GM23338 (cell line): ENCODE results near the gene SORL1. TPM values are rescaled to one million over a fixed set of nuclear protein-coding genes. Genes with fewer than 3 reads are reported as not detected.

ENCODE experiments used
- ATAC-seq: fragments of 200-7000 bp; cut with Tn5 transposase; 3 replicates; pipeline ENCODE4 v1.9.1; 2020
- DNase-seq: peaks from one replicate; pipeline ENCODE4 v3.0.0-alpha.2; 2015; ENCODE audit warnings: low spot score
- H2AFZ ChIP-seq: fragments of 200-600 bp; sonication (generic); 2 replicates; pipeline ENCODE4 v1.8.0; 2016; ENCODE audit warnings: antibody characterized with exemption, mild to moderate bottlenecking, moderate library complexity
- H3F3A ChIP-seq: fragments of 200-600 bp; sonication (generic); replicated peaks from 2 replicates; pipeline ENCODE4 v1.8.0; 2017; ENCODE audit warnings: antibody characterized with exemption, mixed run types, low read depth
- H3K27ac ChIP-seq: fragments of 200-600 bp; sonication (generic); 2 replicates; pipeline ENCODE4 v1.6.1; 2016; ENCODE audit warnings: low read depth
- H3K27me3 ChIP-seq: fragments of 200-600 bp; sonication (generic); 2 replicates; pipeline ENCODE4 v1.8.0; 2016; ENCODE audit warnings: mild to moderate bottlenecking, mixed run types, moderate library complexity; ENCODE audit not compliant: insufficient read depth
- H3K36me3 ChIP-seq: fragments of 200-600 bp; sonication (generic); 2 replicates; pipeline ENCODE4 v1.8.0; 2016; ENCODE audit warnings: mild to moderate bottlenecking; ENCODE audit not compliant: insufficient read depth
- H3K4me1 ChIP-seq: fragments of 200-600 bp; sonication (generic); 2 replicates; pipeline ENCODE4 v1.8.0; 2016; ENCODE audit warnings: mild to moderate bottlenecking, moderate library complexity; ENCODE audit not compliant: insufficient read depth
- H3K4me2 ChIP-seq: fragments of 200-600 bp; sonication (generic); 2 replicates; pipeline ENCODE4 v1.7.1; 2017; ENCODE audit warnings: mixed run types
- H3K4me3 ChIP-seq: fragments of 200-600 bp; sonication (generic); 2 replicates; pipeline ENCODE4 v1.6.1; 2016; ENCODE audit warnings: mixed run types
- H3K79me2 ChIP-seq: fragments of 200-600 bp; sonication (generic); replicated peaks from 2 replicates; pipeline ENCODE4 v1.8.0; 2017; ENCODE audit warnings: mild to moderate bottlenecking; ENCODE audit not compliant: insufficient read depth
- H3K9me2 ChIP-seq: fragments of 200-600 bp; sonication (generic); 2 replicates; pipeline ENCODE4 v1.8.0; 2017; ENCODE audit not compliant: insufficient read depth
- H4K20me1 ChIP-seq: fragments of 200-600 bp; sonication (generic); replicated peaks from 2 replicates; pipeline ENCODE4 v1.8.0; 2017; ENCODE audit warnings: mild to moderate bottlenecking; ENCODE audit not compliant: insufficient read depth
- H3K27ac Mint-ChIP-seq: 2 replicates; pipeline ENCODE4 v1.8.0; 2020; ENCODE audit warnings: inconsistent platforms, mild to moderate bottlenecking, moderate library complexity, mixed read lengths
- H3K27me3 Mint-ChIP-seq: 3 replicates; pipeline ENCODE4 v1.8.0; 2022; ENCODE audit warnings: low read depth, mild to moderate bottlenecking, moderate library complexity, mixed read lengths, inconsistent platforms; ENCODE audit not compliant: insufficient read depth, poor library complexity
- H3K36me3 Mint-ChIP-seq: 3 replicates; pipeline ENCODE4 v1.8.0; 2021; ENCODE audit warnings: low read depth, mild to moderate bottlenecking, inconsistent platforms, moderate library complexity, mixed read lengths
- H3K4me1 Mint-ChIP-seq: 3 replicates; pipeline ENCODE4 v1.8.0; 2020; ENCODE audit warnings: mild to moderate bottlenecking, inconsistent platforms, mixed read lengths
- H3K4me3 Mint-ChIP-seq: 3 replicates; pipeline ENCODE4 v1.8.0; 2021; ENCODE audit warnings: moderate library complexity, mild to moderate bottlenecking, inconsistent platforms, mixed read lengths
- H3K9me3 Mint-ChIP-seq: 3 replicates; pipeline ENCODE4 v1.8.0; 2020; ENCODE audit warnings: moderate library complexity, mild to moderate bottlenecking, inconsistent platforms, mixed read lengths
- ETS1 ChIP-seq: IDR thresholded peaks from 2 replicates; pipeline ENCODE4 v1.6.1; 2016; ENCODE audit warnings: antibody characterized with exemption
- EZH2 ChIP-seq: fragments of 200-600 bp; sonication (generic); IDR thresholded peaks from one replicate; pipeline ENCODE4 v1.8.0; 2017; ENCODE audit warnings: antibody characterized with exemption, mild to moderate bottlenecking, low read depth; ENCODE audit not compliant: unreplicated experiment
- EZH2phosphoT487 ChIP-seq: fragments of 200-600 bp; sonication (generic); IDR thresholded peaks from one replicate; pipeline ENCODE4 v1.8.1; 2018; ENCODE audit warnings: antibody characterized with exemption; ENCODE audit not compliant: unreplicated experiment
- NANOG ChIP-seq: IDR thresholded peaks from 2 replicates; pipeline ENCODE4 v1.6.1; 2016; ENCODE audit warnings: antibody characterized with exemption, borderline replicate concordance
- POLR2AphosphoS5 ChIP-seq: IDR thresholded peaks from 2 replicates; pipeline ENCODE4 v1.6.1; 2016; ENCODE audit warnings: antibody characterized with exemption, low read depth
- REST ChIP-seq: IDR thresholded peaks from one replicate; pipeline ENCODE4 v1.6.1; 2018; ENCODE audit warnings: antibody characterized with exemption; ENCODE audit not compliant: unreplicated experiment
- STAT1 ChIP-seq: IDR thresholded peaks from one replicate; pipeline ENCODE4 v1.6.1; 2016; ENCODE audit warnings: antibody characterized with exemption; ENCODE audit not compliant: unreplicated experiment
- ZNF114 ChIP-seq: fragments of 250-450 bp; sonication (Bioruptor Pico); IDR thresholded peaks from 2 replicates; pipeline ENCODE4 v1.5.0; 2020; ENCODE audit warnings: mild to moderate bottlenecking, moderate library complexity
- ZNF331 ChIP-seq: fragments of 250-450 bp; sonication (Bioruptor Pico); IDR thresholded peaks from 2 replicates; pipeline ENCODE4 v1.5.0; 2020; ENCODE audit warnings: low read depth, mild to moderate bottlenecking, moderate library complexity
- ZNF462 ChIP-seq: fragments of 250-450 bp; sonication (Bioruptor Pico); IDR thresholded peaks from 2 replicates; pipeline ENCODE4 v1.5.0; 2020; ENCODE audit warnings: mild to moderate bottlenecking, moderate library complexity
- polyA plus RNA-seq: library from polyadenylated mRNA; unstranded; fragments of >200 nt; fragmentation: Nextera tagmentation; extraction: Ambion mirVana; gene quantifications from 2 replicates; pipeline ENCODE4 v1.2.1, GENCODE V29; 2016
- total RNA-seq: library from RNA; depleted of rRNA; stranded (reverse); fragments of >200 nt; shearing (Covaris generic); gene quantifications from 2 replicates; pipeline ENCODE4 v1.2.3, GENCODE V29; 2014

The SORL1 gene
- total and polyA plus RNA-seq, 2 experiments from 2014 or later: 23.0 to 78.8 TPM

- no peak for TF ChIP-seq REST
- TF ChIP-seq STAT1: no peak
- TF ChIP-seq POLR2AphosphoS5: no peak
- no peak for TF ChIP-seq ZNF114 (CRISPR knock-in tag)
- TF ChIP-seq EZH2: no peak
- no peak for TF ChIP-seq ETS1
- no peak for TF ChIP-seq NANOG
These were observed 29.4 kb upstream of the SORL1 start (continued) for GRCh38 chr11:121422675-121423074.

- H3K27me3 ChIP-seq: peaks cover 15% of the 10 kb centered on the region
- Mint-ChIP-seq H3K27me3 (peaks cover 20% of the 10 kb centered on the region), H3K4me1 (peaks cover 19% of the 10 kb centered on the region)
These were observed 26.3 kb upstream of the SORL1 start for GRCh38 chr11:121425828-121426227.

More at GRCh38 chr11:121425828-121426227, 26.3 kb upstream of the SORL1 start:
- no peak for TF ChIP-seq NANOG
- no peak for TF ChIP-seq EZH2
- TF ChIP-seq EZH2phosphoT487: no peak
- TF ChIP-seq ZNF331 (CRISPR knock-in tag): no peak
- TF ChIP-seq REST: no peak
- no peak for TF ChIP-seq ZNF462 (CRISPR knock-in tag)
- no peaks in the 10 kb centered on the region for H4K20me1 ChIP-seq
- no peaks in the 10 kb centered on the region for H3F3A ChIP-seq
- DNase-seq (no peak), ATAC-seq (no peak)
- H3K4me3 Mint-ChIP-seq: no peak overlapping the region
- peaks cover 10% of the 10 kb centered on the region for H3K4me1 ChIP-seq
- H3K27ac Mint-ChIP-seq: no peak overlapping the region
- peaks cover 2% of the 10 kb centered on the region; the same call in 1 of the 3 replicates for H3K36me3 Mint-ChIP-seq
- H3K36me3 ChIP-seq: no peaks in the 10 kb centered on the region
- no peak overlapping the region for H3K4me2 ChIP-seq
- H3K27ac ChIP-seq: no peak overlapping the region
- no peak overlapping the region for H3K4me3 ChIP-seq
- H2AFZ ChIP-seq: no peak overlapping the region
- H3K79me2 ChIP-seq: no peaks in the 10 kb centered on the region
- H3K9me3 Mint-ChIP-seq: peaks cover 8% of the 10 kb centered on the region
- peaks cover 24% of the 10 kb centered on the region for H3K9me2 ChIP-seq
